HepG2 (cell line): Measurements from ENCODE around the gene MICB. TPM values are rescaled to one million over a fixed set of nuclear protein-coding genes. Genes with fewer than 3 reads are reported as not detected.

Experiments used
- ATM ChIP-seq: fragments of 450-650 bp; IDR thresholded peaks from 2 replicates; pipeline ENCODE4 v1.7.1; 2017; ENCODE audit warnings: mild to moderate bottlenecking, borderline replicate concordance
- CHD4 ChIP-seq: fragments of 200-600 bp; sonication (generic); IDR thresholded peaks from 2 replicates; pipeline ENCODE4 v1.7.0; 2017; ENCODE audit warnings: mild to moderate bottlenecking, low read length, borderline replicate concordance
- HHEX ChIP-seq: IDR thresholded peaks from 2 replicates; pipeline ENCODE4 v1.6.1; 2016; ENCODE audit warnings: control low read depth
- PHF20 ChIP-seq: sonication (generic); formaldehyde crosslinking; IDR thresholded peaks from 2 replicates; pipeline ENCODE4 v1.5.0; 2020; ENCODE audit warnings: mild to moderate bottlenecking, missing genetic modification reagents
- RFXAP ChIP-seq: sonication (generic); formaldehyde crosslinking; IDR thresholded peaks from 2 replicates; pipeline ENCODE4 v1.4.0; 2020; ENCODE audit warnings: missing genetic modification reagents, borderline replicate concordance
- YEATS4 ChIP-seq: sonication (generic); formaldehyde crosslinking; IDR thresholded peaks from 2 replicates; pipeline ENCODE4 v1.4.0; 2020; ENCODE audit warnings: missing genetic modification reagents, borderline replicate concordance
- ZBTB1 ChIP-seq: sonication (generic); formaldehyde crosslinking; IDR thresholded peaks from 2 replicates; pipeline ENCODE4 v1.4.0; 2020; ENCODE audit warnings: missing genetic modification reagents, borderline replicate concordance
- ZEB1 ChIP-seq: IDR thresholded peaks from 2 replicates; pipeline ENCODE4 v1.6.1; 2012; ENCODE audit warnings: mild to moderate bottlenecking, low read depth, inconsistent platforms; ENCODE audit not compliant: insufficient replicate concordance
- ZNF367 ChIP-seq: sonication (generic); formaldehyde crosslinking; IDR thresholded peaks from 2 replicates; pipeline ENCODE4 v1.4.0; 2020; ENCODE audit warnings: missing genetic modification reagents, borderline replicate concordance
- ZNF607 ChIP-seq: sonication (generic); formaldehyde crosslinking; IDR thresholded peaks from 2 replicates; pipeline ENCODE4 v1.5.1; 2020; ENCODE audit warnings: missing genetic modification reagents, mild to moderate bottlenecking, borderline replicate concordance
- polyA plus RNA-seq, 8 experiments: library from polyadenylated mRNA; depleted of rRNA in 3 of 8; stranded (reverse) in 7 of 8; unstranded in 1 of 8; fragments of >200 nt; fragmentation: Illumina TruSeq in 4 of 8; extraction: Trizol in 4 of 8; gene quantifications; 2 replicates each; pipeline versions ENCODE4 v1.2.1 to v1.2.3, GENCODE V29; 2011 to 2016; ENCODE audit warnings: low read depth in 4 of 8, missing spikeins in 1 of 8, mixed read lengths in 1 of 8; ENCODE audit not compliant: insufficient read depth in 1 of 8
- total RNA-seq, 5 experiments: library from RNA; depleted of rRNA; stranded (reverse); fragments of >200 nt; fragmentation: Illumina TruSeq; extraction: Trizol; gene quantifications; 2 replicates each; pipeline ENCODE4 v1.2.3, GENCODE V29; 2016; ENCODE audit warnings: low read depth in 1 of 5
- TF ChIP-seq, protein P1 (sequence below): sonication (generic); formaldehyde crosslinking; IDR thresholded peaks from 2 replicates; pipeline ENCODE4 v1.5.0; 2020; ENCODE audit warnings: missing genetic modification reagents, mild to moderate bottlenecking, borderline replicate concordance
- TF ChIP-seq, protein P2 (sequence below): sonication (generic); formaldehyde crosslinking; IDR thresholded peaks from 2 replicates; pipeline ENCODE4 v1.4.0; 2020; ENCODE audit warnings: missing genetic modification reagents, borderline replicate concordance
- TF ChIP-seq, protein P3 (sequence below): sonication (generic); formaldehyde crosslinking; IDR thresholded peaks from 2 replicates; pipeline ENCODE4 v1.8.0; 2022; ENCODE audit warnings: mild to moderate bottlenecking, missing genetic modification reagents, borderline replicate concordance
- TF ChIP-seq, protein P4 (sequence below): IDR thresholded peaks from 2 replicates; pipeline ENCODE4 v1.6.1; 2016; ENCODE audit warnings: low read depth, borderline replicate concordance
- TF ChIP-seq, protein P5 (sequence below): conservative IDR thresholded peaks from 2 replicates; pipeline ENCODE4 v1.6.1; 2018; ENCODE audit warnings: missing genetic modification reagents
- TF ChIP-seq, protein P6 (sequence below): sonication (generic); formaldehyde crosslinking; IDR thresholded peaks from 2 replicates; pipeline ENCODE4 v1.5.1; 2020; ENCODE audit warnings: mild to moderate bottlenecking, missing genetic modification reagents, moderate library complexity

MICB gene
- total and polyA plus RNA-seq, 2 of the 13 experiments (the other 11 are each of a cell fraction or from before 2014, with no cell fraction given) = 12.5 to 12.8 TPM

DNA sequence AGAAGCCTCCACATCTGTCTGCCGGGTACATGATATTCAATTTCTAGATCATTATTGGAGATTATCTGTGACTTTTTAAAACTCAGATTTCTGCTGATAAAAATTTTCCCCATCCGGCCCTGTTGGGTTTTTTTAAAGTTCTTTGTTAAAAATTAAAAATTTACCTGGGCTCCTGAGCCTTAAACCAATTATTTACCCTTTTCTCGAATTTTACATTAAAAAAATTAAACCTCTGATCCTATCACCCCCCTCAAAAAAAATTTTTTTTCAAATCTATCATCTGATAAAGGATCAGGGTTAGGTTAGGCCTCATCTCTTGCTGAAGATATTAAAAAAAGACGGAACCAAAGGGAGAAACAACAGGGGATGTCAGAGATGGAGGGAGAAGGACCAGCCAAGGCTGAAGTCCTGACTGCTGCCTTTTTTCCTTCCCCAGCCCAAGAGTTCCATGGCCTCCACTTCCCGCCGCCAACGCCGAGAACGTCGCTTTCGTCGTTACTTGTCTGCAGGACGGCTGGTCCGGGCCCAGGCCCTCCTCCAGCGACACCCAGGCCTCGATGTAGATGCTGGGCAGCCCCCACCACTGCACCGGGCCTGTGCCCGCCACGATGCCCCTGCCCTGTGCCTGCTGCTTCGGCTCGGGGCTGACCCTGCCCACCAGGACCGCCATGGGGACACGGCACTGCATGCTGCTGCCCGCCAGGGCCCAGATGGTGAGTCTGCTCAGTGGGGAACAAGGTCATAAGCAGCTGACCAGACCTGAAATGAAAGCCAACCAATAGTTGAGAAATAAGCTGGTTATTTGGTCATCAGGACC is 50.0 kb downstream of the MICB start (continued):
- TF ChIP-seq, protein P1, sequence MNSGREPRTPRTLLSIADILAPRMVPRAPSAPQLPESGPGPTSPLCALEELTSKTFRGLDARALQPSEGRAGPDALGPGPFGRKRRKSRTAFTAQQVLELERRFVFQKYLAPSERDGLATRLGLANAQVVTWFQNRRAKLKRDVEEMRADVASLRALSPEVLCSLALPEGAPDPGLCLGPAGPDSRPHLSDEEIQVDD (CRISPR knock-in tag) = no peak
- TF ChIP-seq ZBTB1 (CRISPR knock-in tag) (no peak), HHEX (CRISPR knock-in tag) (no peak), CHD4 (no peak), PHF20 (CRISPR knock-in tag) (no peak), ATM (no peak), ZNF367 (CRISPR knock-in tag) (no peak), ZNF607 (CRISPR knock-in tag) (no peak), ZEB1 (no peak), RFXAP (CRISPR knock-in tag) (0 out of 2 replicates have a peak, but pooled peaks have one; percentile 5), YEATS4 (CRISPR knock-in tag) (peak; percentile 16)
- TF ChIP-seq, protein P2, sequence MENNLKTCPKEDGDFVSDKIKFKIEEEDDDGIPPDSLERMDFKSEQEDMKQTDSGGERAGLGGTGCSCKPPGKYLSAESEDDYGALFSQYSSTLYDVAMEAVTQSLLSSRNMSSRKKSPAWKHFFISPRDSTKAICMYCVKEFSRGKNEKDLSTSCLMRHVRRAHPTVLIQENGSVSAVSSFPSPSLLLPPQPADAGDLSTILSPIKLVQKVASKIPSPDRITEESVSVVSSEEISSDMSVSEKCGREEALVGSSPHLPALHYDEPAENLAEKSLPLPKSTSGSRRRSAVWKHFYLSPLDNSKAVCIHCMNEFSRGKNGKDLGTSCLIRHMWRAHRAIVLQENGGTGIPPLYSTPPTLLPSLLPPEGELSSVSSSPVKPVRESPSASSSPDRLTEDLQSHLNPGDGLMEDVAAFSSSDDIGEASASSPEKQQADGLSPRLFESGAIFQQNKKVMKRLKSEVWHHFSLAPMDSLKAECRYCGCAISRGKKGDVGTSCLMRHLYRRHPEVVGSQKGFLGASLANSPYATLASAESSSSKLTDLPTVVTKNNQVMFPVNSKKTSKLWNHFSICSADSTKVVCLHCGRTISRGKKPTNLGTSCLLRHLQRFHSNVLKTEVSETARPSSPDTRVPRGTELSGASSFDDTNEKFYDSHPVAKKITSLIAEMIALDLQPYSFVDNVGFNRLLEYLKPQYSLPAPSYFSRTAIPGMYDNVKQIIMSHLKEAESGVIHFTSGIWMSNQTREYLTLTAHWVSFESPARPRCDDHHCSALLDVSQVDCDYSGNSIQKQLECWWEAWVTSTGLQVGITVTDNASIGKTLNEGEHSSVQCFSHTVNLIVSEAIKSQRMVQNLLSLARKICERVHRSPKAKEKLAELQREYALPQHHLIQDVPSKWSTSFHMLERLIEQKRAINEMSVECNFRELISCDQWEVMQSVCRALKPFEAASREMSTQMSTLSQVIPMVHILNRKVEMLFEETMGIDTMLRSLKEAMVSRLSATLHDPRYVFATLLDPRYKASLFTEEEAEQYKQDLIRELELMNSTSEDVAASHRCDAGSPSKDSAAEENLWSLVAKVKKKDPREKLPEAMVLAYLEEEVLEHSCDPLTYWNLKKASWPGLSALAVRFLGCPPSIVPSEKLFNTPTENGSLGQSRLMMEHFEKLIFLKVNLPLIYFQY = no peak
- TF ChIP-seq, protein P3, sequence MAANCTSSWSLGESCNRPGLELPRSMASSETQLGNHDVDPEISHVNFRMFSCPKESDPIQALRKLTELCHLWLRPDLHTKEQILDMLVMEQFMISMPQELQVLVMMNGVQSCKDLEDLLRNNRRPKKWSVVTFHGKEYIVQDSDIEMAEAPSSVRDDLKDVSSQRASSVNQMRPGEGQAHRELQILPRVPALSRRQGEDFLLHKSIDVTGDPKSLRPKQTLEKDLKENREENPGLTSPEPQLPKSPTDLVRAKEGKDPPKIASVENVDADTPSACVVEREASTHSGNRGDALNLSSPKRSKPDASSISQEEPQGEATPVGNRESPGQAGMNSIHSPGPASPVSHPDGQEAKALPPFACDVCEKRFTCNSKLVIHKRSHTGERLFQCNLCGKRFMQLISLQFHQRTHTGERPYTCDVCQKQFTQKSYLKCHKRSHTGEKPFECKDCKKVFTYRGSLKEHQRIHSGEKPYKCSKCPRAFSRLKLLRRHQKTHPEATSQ (CRISPR knock-in tag) = no peak
- TF ChIP-seq, protein P4, sequence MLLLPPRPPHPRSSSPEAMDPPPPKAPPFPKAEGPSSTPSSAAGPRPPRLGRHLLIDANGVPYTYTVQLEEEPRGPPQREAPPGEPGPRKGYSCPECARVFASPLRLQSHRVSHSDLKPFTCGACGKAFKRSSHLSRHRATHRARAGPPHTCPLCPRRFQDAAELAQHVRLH (CRISPR knock-in tag) = no peak
- TF ChIP-seq, protein P5, sequence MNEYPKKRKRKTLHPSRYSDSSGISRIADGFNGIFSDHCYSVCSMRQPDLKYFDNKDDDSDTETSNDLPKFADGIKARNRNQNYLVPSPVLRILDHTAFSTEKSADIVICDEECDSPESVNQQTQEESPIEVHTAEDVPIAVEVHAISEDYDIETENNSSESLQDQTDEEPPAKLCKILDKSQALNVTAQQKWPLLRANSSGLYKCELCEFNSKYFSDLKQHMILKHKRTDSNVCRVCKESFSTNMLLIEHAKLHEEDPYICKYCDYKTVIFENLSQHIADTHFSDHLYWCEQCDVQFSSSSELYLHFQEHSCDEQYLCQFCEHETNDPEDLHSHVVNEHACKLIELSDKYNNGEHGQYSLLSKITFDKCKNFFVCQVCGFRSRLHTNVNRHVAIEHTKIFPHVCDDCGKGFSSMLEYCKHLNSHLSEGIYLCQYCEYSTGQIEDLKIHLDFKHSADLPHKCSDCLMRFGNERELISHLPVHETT = no peak
- TF ChIP-seq, protein P6, sequence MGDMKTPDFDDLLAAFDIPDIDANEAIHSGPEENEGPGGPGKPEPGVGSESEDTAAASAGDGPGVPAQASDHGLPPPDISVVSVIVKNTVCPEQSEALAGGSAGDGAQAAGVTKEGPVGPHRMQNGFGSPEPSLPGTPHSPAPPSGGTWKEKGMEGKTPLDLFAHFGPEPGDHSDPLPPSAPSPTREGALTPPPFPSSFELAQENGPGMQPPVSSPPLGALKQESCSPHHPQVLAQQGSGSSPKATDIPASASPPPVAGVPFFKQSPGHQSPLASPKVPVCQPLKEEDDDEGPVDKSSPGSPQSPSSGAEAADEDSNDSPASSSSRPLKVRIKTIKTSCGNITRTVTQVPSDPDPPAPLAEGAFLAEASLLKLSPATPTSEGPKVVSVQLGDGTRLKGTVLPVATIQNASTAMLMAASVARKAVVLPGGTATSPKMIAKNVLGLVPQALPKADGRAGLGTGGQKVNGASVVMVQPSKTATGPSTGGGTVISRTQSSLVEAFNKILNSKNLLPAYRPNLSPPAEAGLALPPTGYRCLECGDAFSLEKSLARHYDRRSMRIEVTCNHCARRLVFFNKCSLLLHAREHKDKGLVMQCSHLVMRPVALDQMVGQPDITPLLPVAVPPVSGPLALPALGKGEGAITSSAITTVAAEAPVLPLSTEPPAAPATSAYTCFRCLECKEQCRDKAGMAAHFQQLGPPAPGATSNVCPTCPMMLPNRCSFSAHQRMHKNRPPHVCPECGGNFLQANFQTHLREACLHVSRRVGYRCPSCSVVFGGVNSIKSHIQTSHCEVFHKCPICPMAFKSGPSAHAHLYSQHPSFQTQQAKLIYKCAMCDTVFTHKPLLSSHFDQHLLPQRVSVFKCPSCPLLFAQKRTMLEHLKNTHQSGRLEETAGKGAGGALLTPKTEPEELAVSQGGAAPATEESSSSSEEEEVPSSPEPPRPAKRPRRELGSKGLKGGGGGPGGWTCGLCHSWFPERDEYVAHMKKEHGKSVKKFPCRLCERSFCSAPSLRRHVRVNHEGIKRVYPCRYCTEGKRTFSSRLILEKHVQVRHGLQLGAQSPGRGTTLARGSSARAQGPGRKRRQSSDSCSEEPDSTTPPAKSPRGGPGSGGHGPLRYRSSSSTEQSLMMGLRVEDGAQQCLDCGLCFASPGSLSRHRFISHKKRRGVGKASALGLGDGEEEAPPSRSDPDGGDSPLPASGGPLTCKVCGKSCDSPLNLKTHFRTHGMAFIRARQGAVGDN = peak; percentile 49; the same call in 1 of the 2 replicates
